HepG2 (cell line): Measurements from ENCODE around the gene RIMBP2.

Experiments
- BRF2 ChIP-seq: sonication (generic); formaldehyde crosslinking; IDR thresholded peaks from 2 replicates; pipeline ENCODE4 v1.8.1; 2022; ENCODE audit warnings: mild to moderate bottlenecking, missing genetic modification reagents
- HOXA9 ChIP-seq: sonication (generic); formaldehyde crosslinking; IDR thresholded peaks from 2 replicates; pipeline ENCODE4 v1.8.1; 2022; ENCODE audit warnings: missing genetic modification reagents, mild to moderate bottlenecking, moderate library complexity, borderline replicate concordance
- POLR2A ChIP-seq, 2 experiments: IDR thresholded peaks; 2 replicates each; pipeline ENCODE4 v1.6.1; 2011; ENCODE audit warnings: low read depth in 2 of 2, low read length in 2 of 2, mild to moderate bottlenecking in 1 of 2, moderate library complexity in 1 of 2; ENCODE audit not compliant: insufficient read depth in 1 of 2
- RBM39 ChIP-seq: fragments of 200-400 bp; formaldehyde crosslinking; IDR thresholded peaks from one replicate; pipeline ENCODE4 v1.6.1; 2018; ENCODE audit warnings: antibody characterized with exemption, mild to moderate bottlenecking, low read depth, low read length; ENCODE audit not compliant: poor library complexity, severe bottlenecking
- ZKSCAN1 ChIP-seq: fragments of 150-350 bp; IDR thresholded peaks from 2 replicates; pipeline ENCODE4 v1.6.1; 2014; ENCODE audit warnings: low read length
- ZNF225 ChIP-seq: sonication (generic); formaldehyde crosslinking; IDR thresholded peaks from 2 replicates; pipeline ENCODE4 v1.4.0; 2020; ENCODE audit warnings: mild to moderate bottlenecking, missing genetic modification reagents
- ZNF749 ChIP-seq: sonication (generic); formaldehyde crosslinking; IDR thresholded peaks from 2 replicates; pipeline ENCODE4 v1.8.0; 2022; ENCODE audit warnings: mild to moderate bottlenecking, missing genetic modification reagents, moderate library complexity, borderline replicate concordance
- TF ChIP-seq, protein P1 (sequence below), 2 experiments: sonication (generic) in 1 of 2; formaldehyde crosslinking in 1 of 2; IDR thresholded peaks; 2 replicates each; pipeline versions ENCODE4 v1.5.1 to v1.6.1; 2011 to 2020; ENCODE audit warnings: borderline replicate concordance in 1 of 2, low read depth in 1 of 2, low read length in 1 of 2, mild to moderate bottlenecking in 1 of 2, missing genetic modification reagents in 1 of 2, moderate library complexity in 1 of 2
- TF ChIP-seq, protein P2 (sequence below): sonication (generic); formaldehyde crosslinking; IDR thresholded peaks from 2 replicates; pipeline ENCODE4 v1.5.0; 2020; ENCODE audit warnings: mild to moderate bottlenecking, missing genetic modification reagents, moderate library complexity

- no peak for TF ChIP-seq POLR2A (IDR thresholded peaks at IDR 0.05; ENCODE audit: insufficient read depth in 1 of 2, low read depth in 2 of 2, low read length in 2 of 2)
- no peak for TF ChIP-seq ZNF749 (CRISPR knock-in tag)
- TF ChIP-seq, protein P1, sequence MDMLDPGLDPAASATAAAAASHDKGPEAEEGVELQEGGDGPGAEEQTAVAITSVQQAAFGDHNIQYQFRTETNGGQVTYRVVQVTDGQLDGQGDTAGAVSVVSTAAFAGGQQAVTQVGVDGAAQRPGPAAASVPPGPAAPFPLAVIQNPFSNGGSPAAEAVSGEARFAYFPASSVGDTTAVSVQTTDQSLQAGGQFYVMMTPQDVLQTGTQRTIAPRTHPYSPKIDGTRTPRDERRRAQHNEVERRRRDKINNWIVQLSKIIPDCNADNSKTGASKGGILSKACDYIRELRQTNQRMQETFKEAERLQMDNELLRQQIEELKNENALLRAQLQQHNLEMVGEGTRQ (IDR thresholded peaks at IDR 0.05; ENCODE audit: low read depth, low read length), result no peak
- TF ChIP-seq, protein P1 (CRISPR knock-in tag; IDR thresholded peaks at IDR 0.05; ENCODE audit: borderline replicate concordance), result no peak
- TF ChIP-seq, protein P2, sequence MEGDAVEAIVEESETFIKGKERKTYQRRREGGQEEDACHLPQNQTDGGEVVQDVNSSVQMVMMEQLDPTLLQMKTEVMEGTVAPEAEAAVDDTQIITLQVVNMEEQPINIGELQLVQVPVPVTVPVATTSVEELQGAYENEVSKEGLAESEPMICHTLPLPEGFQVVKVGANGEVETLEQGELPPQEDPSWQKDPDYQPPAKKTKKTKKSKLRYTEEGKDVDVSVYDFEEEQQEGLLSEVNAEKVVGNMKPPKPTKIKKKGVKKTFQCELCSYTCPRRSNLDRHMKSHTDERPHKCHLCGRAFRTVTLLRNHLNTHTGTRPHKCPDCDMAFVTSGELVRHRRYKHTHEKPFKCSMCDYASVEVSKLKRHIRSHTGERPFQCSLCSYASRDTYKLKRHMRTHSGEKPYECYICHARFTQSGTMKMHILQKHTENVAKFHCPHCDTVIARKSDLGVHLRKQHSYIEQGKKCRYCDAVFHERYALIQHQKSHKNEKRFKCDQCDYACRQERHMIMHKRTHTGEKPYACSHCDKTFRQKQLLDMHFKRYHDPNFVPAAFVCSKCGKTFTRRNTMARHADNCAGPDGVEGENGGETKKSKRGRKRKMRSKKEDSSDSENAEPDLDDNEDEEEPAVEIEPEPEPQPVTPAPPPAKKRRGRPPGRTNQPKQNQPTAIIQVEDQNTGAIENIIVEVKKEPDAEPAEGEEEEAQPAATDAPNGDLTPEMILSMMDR (CRISPR knock-in tag), result no peak
- no peak for TF ChIP-seq ZNF225 (CRISPR knock-in tag)
- no peak for TF ChIP-seq HOXA9 (CRISPR knock-in tag)
- no peak for TF ChIP-seq RBM39
- TF ChIP-seq BRF2, result no peak
- no peak for TF ChIP-seq ZKSCAN1
Measured at GRCh38 chr12:130746546-130746945, 30.4 kb upstream of the RIMBP2 start.
